Measurements from ENCODE around the gene KIAA1671.

GRCh38 chr22:25199731-25200520 lies 247.4 kb downstream of the KIAA1671 start, which contains the start of gene CRYBB3:
- TF ChIP-seq EZH2 (IDR thresholded peaks at IDR 0.05; ENCODE audit: borderline replicate concordance, low read depth, low read length, poor library complexity, severe bottlenecking) = no peak
- TF ChIP-seq, protein P1, sequence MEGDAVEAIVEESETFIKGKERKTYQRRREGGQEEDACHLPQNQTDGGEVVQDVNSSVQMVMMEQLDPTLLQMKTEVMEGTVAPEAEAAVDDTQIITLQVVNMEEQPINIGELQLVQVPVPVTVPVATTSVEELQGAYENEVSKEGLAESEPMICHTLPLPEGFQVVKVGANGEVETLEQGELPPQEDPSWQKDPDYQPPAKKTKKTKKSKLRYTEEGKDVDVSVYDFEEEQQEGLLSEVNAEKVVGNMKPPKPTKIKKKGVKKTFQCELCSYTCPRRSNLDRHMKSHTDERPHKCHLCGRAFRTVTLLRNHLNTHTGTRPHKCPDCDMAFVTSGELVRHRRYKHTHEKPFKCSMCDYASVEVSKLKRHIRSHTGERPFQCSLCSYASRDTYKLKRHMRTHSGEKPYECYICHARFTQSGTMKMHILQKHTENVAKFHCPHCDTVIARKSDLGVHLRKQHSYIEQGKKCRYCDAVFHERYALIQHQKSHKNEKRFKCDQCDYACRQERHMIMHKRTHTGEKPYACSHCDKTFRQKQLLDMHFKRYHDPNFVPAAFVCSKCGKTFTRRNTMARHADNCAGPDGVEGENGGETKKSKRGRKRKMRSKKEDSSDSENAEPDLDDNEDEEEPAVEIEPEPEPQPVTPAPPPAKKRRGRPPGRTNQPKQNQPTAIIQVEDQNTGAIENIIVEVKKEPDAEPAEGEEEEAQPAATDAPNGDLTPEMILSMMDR (conservative IDR thresholded peaks at IDR 0.05; ENCODE audit: low read depth, low read length) = no peak

Data from A673 (cell line).